ENCODE measurements around the gene HOXC9. TPM values are rescaled to one million over a fixed set of nuclear protein-coding genes. Genes with fewer than 3 reads are reported as not detected.

The HOXC9 gene
- total RNA-seq, 1 experiment from 2014 or later: not detected

GRCh38 chr12:53958128-53958527, 41.8 kb upstream of the HOXC9 start:
- no peaks in the 10 kb centered on the region for H4K20me1 ChIP-seq (ENCODE audit: control insufficient read depth, insufficient read depth, insufficient read length)
- no peak for TF ChIP-seq CTCF (conservative IDR thresholded peaks at IDR 0.05)
- no peak overlapping the region for H2AFZ ChIP-seq (ENCODE audit: low read length)
- no peak overlapping the region for H3K27ac ChIP-seq (ENCODE audit: insufficient read length, low read depth, low read length)
- no CpG with 5 or more reads among the region's 3 CpGs for WGBS (ENCODE audit: extremely low coverage, insufficient read length, low lambda C conversion rate)
- no peak overlapping the region for H3K23ac ChIP-seq (ENCODE audit: insufficient read length, low read depth, low read length)
- H3K79me2 ChIP-seq (ENCODE audit: insufficient read depth, low read length): no peaks in the 10 kb centered on the region
- no peak overlapping the region for H4K5ac ChIP-seq (ENCODE audit: insufficient read length, low read depth, low read length)
- Mint-ChIP-seq H3K4me1 (peaks cover 3 to 9% of the 10 kb centered on the region in 2 experiments; a peak in 3 of 4 replicates), H3K27me3 (ENCODE audit: low read depth) (peaks cover 99% of the 10 kb centered on the region), H3K9me3 (peaks cover 0 to 7% of the 10 kb centered on the region in 2 experiments; a peak in 2 of 5 replicates), H3K36me3 (ENCODE audit: insufficient read depth in 1 of 3, low read depth in 3 of 3) (no peaks in the 10 kb centered on the region; a peak in 2 of 7 replicates), H3K27ac (peak overlapping the region in 1 of 3 experiments; percentile 89; a peak in 1 of 7 replicates), H3K4me3 (no peak overlapping the region; a peak in 1 of 5 replicates)
- H3K79me1 ChIP-seq (ENCODE audit: insufficient read depth, low read depth, low read length, poor library complexity, severe bottlenecking): no peaks in the 10 kb centered on the region
- H2BK20ac ChIP-seq (ENCODE audit: low read depth, low read length, poor library complexity, severe bottlenecking): no peak overlapping the region
- H3K56ac ChIP-seq (ENCODE audit: insufficient read length, low read depth, low read length): no peak overlapping the region
- no peak overlapping the region for H3T11ph ChIP-seq (ENCODE audit: low read length)
- H2BK5ac ChIP-seq (ENCODE audit: insufficient read length, low read length): no peak overlapping the region
- peaks cover 99% of the 10 kb centered on the region for H3K27me3 ChIP-seq (ENCODE audit: insufficient read depth, low read length)
- H2BK120ac ChIP-seq (ENCODE audit: low read depth, low read length, poor library complexity, severe bottlenecking): no peak overlapping the region
- H3K23me2 ChIP-seq (ENCODE audit: insufficient read length, low read depth, low read length, poor library complexity, severe bottlenecking): no peaks in the 10 kb centered on the region
- DNase-seq: no peak
- H3K4ac ChIP-seq (ENCODE audit: low read depth, low read length): no peak overlapping the region
- H2BK12ac ChIP-seq (ENCODE audit: insufficient read length, low read depth, low read length): no peak overlapping the region
- no peak overlapping the region for H2BK15ac ChIP-seq (ENCODE audit: low read depth, low read length)
- no peak overlapping the region for H3K14ac ChIP-seq (ENCODE audit: insufficient read depth, low read length)
- H2AK5ac ChIP-seq (ENCODE audit: insufficient read length, low read length): no peak overlapping the region
- no peak overlapping the region for H4K91ac ChIP-seq (ENCODE audit: insufficient read length, low read depth, low read length)
- no peak overlapping the region for H3K4me2 ChIP-seq (ENCODE audit: insufficient read depth, insufficient read length, low read length)
- H4K8ac ChIP-seq (replicated peaks; ENCODE audit: insufficient read length, low read depth, low read length): no peak overlapping the region
- no peaks in the 10 kb centered on the region for H3K4me1 ChIP-seq (ENCODE audit: insufficient read depth, low read length)
- no peaks in the 10 kb centered on the region for H3K9me3 ChIP-seq (ENCODE audit: control insufficient read depth, low read depth, low read length)
- H3K9ac ChIP-seq (ENCODE audit: extremely low read depth, insufficient read length, low read length): no peak overlapping the region
- no peak overlapping the region for H3K18ac ChIP-seq (ENCODE audit: insufficient read length, low read depth, low read length)
